ENCODE results near the gene PCYOX1L. TPM values are rescaled to one million over a fixed set of nuclear protein-coding genes. Genes with fewer than 3 reads are reported as not detected.

Gene PCYOX1L
- total and polyA plus RNA-seq, 9 of the 15 experiments (the other 6 are each of a cell fraction or from before 2014, with no cell fraction given): 2.3 to 17.9 (median 6.0) TPM

DNA sequence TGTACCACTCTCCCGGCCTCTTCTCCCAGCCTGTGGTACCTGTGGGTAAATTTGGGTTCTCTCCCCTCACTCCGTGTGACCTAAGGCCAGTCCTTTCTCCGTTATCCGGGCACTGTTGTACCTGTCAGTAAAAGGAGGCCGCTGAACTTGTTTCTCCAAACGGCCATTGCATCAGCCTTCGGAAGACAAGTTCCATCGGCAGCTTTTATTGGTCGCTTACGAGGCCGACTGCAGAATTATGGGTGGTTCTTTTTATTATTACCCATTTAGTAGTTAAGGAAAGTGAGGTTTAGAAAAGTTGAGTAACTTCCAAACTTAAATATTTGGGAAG is 12.0 kb upstream of the PCYOX1L start (continued):
- TF ChIP-seq, protein P1, sequence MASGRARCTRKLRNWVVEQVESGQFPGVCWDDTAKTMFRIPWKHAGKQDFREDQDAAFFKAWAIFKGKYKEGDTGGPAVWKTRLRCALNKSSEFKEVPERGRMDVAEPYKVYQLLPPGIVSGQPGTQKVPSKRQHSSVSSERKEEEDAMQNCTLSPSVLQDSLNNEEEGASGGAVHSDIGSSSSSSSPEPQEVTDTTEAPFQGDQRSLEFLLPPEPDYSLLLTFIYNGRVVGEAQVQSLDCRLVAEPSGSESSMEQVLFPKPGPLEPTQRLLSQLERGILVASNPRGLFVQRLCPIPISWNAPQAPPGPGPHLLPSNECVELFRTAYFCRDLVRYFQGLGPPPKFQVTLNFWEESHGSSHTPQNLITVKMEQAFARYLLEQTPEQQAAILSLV (tag; IDR thresholded peaks at IDR 0.05): 0 out of 2 replicates have a peak, but pooled peaks have one; percentile 27
- no peak for TF ChIP-seq MIER1 (IDR thresholded peaks at IDR 0.05; ENCODE audit: low read depth)
- TF ChIP-seq, protein P2, sequence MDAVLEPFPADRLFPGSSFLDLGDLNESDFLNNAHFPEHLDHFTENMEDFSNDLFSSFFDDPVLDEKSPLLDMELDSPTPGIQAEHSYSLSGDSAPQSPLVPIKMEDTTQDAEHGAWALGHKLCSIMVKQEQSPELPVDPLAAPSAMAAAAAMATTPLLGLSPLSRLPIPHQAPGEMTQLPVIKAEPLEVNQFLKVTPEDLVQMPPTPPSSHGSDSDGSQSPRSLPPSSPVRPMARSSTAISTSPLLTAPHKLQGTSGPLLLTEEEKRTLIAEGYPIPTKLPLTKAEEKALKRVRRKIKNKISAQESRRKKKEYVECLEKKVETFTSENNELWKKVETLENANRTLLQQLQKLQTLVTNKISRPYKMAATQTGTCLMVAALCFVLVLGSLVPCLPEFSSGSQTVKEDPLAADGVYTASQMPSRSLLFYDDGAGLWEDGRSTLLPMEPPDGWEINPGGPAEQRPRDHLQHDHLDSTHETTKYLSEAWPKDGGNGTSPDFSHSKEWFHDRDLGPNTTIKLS (IDR thresholded peaks at IDR 0.05; ENCODE audit: borderline replicate concordance, low read depth): no peak
- TF ChIP-seq JUND (IDR thresholded peaks at IDR 0.05; ENCODE audit: borderline replicate concordance, low read depth, low read length): no peak
- 0 out of 3 replicates have a peak, but pooled peaks have one; percentile 6 for TF ChIP-seq JUND (tag; IDR thresholded peaks at IDR 0.05; ENCODE audit: borderline replicate concordance, low read depth, low read length)
- no peak for TF ChIP-seq KDM5B (IDR thresholded peaks at IDR 0.05; ENCODE audit: insufficient replicate concordance, low read depth, low read length)
- TF ChIP-seq RBM25 (IDR thresholded peaks at IDR 0.05; ENCODE audit: low read depth, low read length, severe bottlenecking): peak; percentile 3
- 0 out of 2 replicates have a peak, but pooled peaks have one; percentile 13 for TF ChIP-seq ZNF12 (CRISPR knock-in tag; IDR thresholded peaks at IDR 0.05)
- TF ChIP-seq RBM17 (IDR thresholded peaks at IDR 0.05; ENCODE audit: borderline replicate concordance, low read depth, low read length): no peak
- peak; percentile 5 for TF ChIP-seq SAP30 (IDR thresholded peaks at IDR 0.05; ENCODE audit: borderline replicate concordance, insufficient read depth, low read depth, low read length, poor library complexity, severe bottlenecking)
- TF ChIP-seq, protein P3, sequence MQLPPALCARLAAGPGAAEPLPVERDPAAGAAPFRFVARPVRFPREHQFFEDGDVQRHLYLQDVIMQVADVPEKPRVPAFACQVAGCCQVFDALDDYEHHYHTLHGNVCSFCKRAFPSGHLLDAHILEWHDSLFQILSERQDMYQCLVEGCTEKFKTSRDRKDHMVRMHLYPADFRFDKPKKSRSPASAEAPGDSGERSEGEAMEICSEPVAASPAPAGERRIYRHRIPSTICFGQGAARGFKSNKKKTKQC (CRISPR knock-in tag; IDR thresholded peaks at IDR 0.05): no peak
- TF ChIP-seq ZNF133 (CRISPR knock-in tag; IDR thresholded peaks at IDR 0.05): 0 out of 2 replicates have a peak, but pooled peaks have one; percentile 11
- 0 out of 2 replicates have a peak, but pooled peaks have one; percentile 4 for TF ChIP-seq SMARCA4 (IDR thresholded peaks at IDR 0.05)
- peak; percentile 76; the same call in 1 of the 2 replicates for TF ChIP-seq ADNP (tag; IDR thresholded peaks at IDR 0.05)

Data from K562 (cell line).